Stimulated activated CD4-positive, alpha-beta T cell treated with anti-CD3 and anti-CD28 coated beads, Interleukin-2, amount 100 ng/mL, for 48 hours (primary cell): ENCODE measurements around the gene MEGF6.

Experiments used
- DNase-seq, 2 donors: peaks; one replicate each; pipeline ENCODE4 v3.0.0-alpha.2; 2020

The MEGF6 gene

GRCh38 chr1:3477241-3477995, 133.9 kb downstream of the MEGF6 start:
- DNase-seq: no peak

- DNase-seq: no peak
These were observed 134.6 kb downstream of the MEGF6 start for GRCh38 chr1:3476666-3477065.

GRCh38 chr1:3475839-3476573, 135.3 kb downstream of the MEGF6 start:
- DNase-seq: no peak

GRCh38 chr1:3474421-3474820, 136.9 kb downstream of the MEGF6 start:
- DNase-seq: no peak

- no peak for DNase-seq
These were observed 137.3 kb downstream of the MEGF6 start for GRCh38 chr1:3474016-3474415.

- no peak for DNase-seq
These were observed 137.9 kb downstream of the MEGF6 start for GRCh38 chr1:3473381-3473844.

GRCh38 chr1:3472906-3473305, 138.4 kb downstream of the MEGF6 start:
- no peak for DNase-seq

- no peak for DNase-seq
These were observed 139.0 kb downstream of the MEGF6 start for GRCh38 chr1:3472088-3472850.

- DNase-seq: no peak
These were observed 139.8 kb downstream of the MEGF6 start for GRCh38 chr1:3471356-3472087.

- no peak for DNase-seq
These were observed 140.5 kb downstream of the MEGF6 start for GRCh38 chr1:3470650-3471355.

GRCh38 chr1:3469849-3470649, 141.3 kb downstream of the MEGF6 start:
- DNase-seq: no peak

GRCh38 chr1:3469104-3469848, 142.0 kb downstream of the MEGF6 start:
- no peak for DNase-seq

- DNase-seq: no peak
These were observed 142.8 kb downstream of the MEGF6 start for GRCh38 chr1:3468236-3469103.

- DNase-seq: no peak
These were observed 143.9 kb downstream of the MEGF6 start for GRCh38 chr1:3467096-3468036.

GRCh38 chr1:3466366-3467075, 144.8 kb downstream of the MEGF6 start:
- no peak for DNase-seq

- no peak for DNase-seq
These were observed 145.4 kb downstream of the MEGF6 start for GRCh38 chr1:3465935-3466321.

- no peak for DNase-seq
These were observed 146.0 kb downstream of the MEGF6 start for GRCh38 chr1:3465091-3465934.
